ENCODE results near the gene AMPD2.

The AMPD2 gene

GRCh38 chr1:109595531-109595930, 24.1 kb upstream of the AMPD2 start:
- Histone ChIP-seq H3K9me3 (ENCODE audit: severe bottlenecking) (no peaks in the 10 kb centered on the region), H3K27ac (no peak overlapping the region), H3K27me3 (ENCODE audit: insufficient read depth, low read depth, severe bottlenecking) (no peaks in the 10 kb centered on the region), H3K4me3 (ENCODE audit: low read depth, low read length) (no peak overlapping the region), H3K36me3 (peaks cover 56% of the 10 kb centered on the region)
- TF ChIP-seq, protein P1, sequence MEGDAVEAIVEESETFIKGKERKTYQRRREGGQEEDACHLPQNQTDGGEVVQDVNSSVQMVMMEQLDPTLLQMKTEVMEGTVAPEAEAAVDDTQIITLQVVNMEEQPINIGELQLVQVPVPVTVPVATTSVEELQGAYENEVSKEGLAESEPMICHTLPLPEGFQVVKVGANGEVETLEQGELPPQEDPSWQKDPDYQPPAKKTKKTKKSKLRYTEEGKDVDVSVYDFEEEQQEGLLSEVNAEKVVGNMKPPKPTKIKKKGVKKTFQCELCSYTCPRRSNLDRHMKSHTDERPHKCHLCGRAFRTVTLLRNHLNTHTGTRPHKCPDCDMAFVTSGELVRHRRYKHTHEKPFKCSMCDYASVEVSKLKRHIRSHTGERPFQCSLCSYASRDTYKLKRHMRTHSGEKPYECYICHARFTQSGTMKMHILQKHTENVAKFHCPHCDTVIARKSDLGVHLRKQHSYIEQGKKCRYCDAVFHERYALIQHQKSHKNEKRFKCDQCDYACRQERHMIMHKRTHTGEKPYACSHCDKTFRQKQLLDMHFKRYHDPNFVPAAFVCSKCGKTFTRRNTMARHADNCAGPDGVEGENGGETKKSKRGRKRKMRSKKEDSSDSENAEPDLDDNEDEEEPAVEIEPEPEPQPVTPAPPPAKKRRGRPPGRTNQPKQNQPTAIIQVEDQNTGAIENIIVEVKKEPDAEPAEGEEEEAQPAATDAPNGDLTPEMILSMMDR (IDR thresholded peaks at IDR 0.05; ENCODE audit: low read depth, low read length), result no peak
- DNase-seq, result no peak

DNA sequence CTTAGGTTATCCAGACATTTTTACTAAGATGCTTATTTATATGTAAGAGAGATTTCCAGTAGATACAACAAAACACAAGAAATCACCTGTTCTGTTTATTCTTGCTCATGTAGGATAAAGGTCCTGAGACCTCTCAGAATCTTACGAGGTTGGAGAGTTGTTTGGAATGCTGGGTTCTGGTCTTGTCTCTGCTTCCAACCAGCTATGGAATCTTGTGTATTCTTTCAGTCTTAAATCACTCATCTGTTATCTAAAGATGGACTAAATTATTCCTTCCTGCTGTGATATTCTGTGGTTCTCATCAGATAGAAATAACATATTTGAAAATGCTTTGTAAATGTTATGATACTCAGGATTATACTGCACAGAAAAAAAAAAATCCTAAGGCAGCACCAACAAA, 21.5 kb upstream of the AMPD2 start:
- no peak overlapping the region for H3K4me3 ChIP-seq (ENCODE audit: low read depth, low read length)

DNA sequence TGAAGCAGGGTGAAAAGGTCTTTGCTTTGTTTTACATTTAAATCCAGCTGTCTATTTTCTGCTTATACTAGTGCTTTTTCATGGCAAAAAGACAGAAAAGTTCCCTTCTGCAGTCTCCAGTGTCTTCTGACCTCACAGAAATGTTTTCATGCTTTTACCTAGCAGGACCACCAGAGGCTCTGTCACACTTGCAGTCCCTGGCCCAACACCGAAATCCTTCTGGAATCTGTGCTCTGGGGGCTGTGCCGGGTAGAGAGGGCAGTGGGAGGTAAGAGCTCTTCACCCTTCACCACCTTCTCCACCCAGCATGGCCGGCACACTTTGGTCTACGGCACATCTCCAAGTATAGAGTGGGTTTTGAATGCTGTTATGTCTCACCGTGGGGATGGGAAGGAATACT, 21.0 kb upstream of the AMPD2 start:
- Histone ChIP-seq H3K9me3 (ENCODE audit: severe bottlenecking) (no peaks in the 10 kb centered on the region), H3K36me3 (peaks cover 54% of the 10 kb centered on the region), H3K27ac (no peak overlapping the region), H3K4me3 (ENCODE audit: low read depth, low read length) (no peak overlapping the region), H3K27me3 (ENCODE audit: insufficient read depth, low read depth, severe bottlenecking) (no peaks in the 10 kb centered on the region)
- DNase-seq, result peak; percentile 49
- TF ChIP-seq, protein P1 (IDR thresholded peaks at IDR 0.05; ENCODE audit: low read depth, low read length), result peak; percentile 63

More for the DNA sequence above, 21.5 kb upstream of the AMPD2 start:
- TF ChIP-seq, protein P1 (IDR thresholded peaks at IDR 0.05; ENCODE audit: low read depth, low read length), result no peak
- Histone ChIP-seq H3K27ac (no peak overlapping the region), H3K27me3 (ENCODE audit: insufficient read depth, low read depth, severe bottlenecking) (no peaks in the 10 kb centered on the region), H3K36me3 (peaks cover 54% of the 10 kb centered on the region), H3K9me3 (ENCODE audit: severe bottlenecking) (no peaks in the 10 kb centered on the region)
- DNase-seq, result no peak

DNA sequence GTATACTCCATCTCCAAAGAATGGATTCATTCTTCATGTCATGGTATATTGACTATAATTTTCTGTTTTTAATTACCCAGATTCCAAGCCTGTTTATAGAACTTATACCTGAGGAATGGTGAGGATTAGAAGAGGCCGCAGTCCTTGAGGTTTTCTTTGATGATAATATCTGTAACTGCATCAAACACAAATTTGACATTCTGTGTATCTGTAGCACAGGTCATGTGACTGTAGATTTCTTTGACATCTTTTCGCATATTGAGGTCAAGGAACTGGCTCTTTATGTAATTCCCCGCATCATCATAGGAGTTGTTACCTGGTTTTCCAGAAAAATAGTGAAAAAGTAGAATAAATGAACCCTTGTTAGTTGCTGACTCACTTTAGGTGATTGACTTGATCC, 16.4 kb upstream of the AMPD2 start:
- TF ChIP-seq, protein P1 (IDR thresholded peaks at IDR 0.05; ENCODE audit: low read depth, low read length), result no peak
- no peak for DNase-seq
- no peaks in the 10 kb centered on the region for H3K27me3 ChIP-seq (ENCODE audit: insufficient read depth, low read depth, severe bottlenecking)
- H3K9me3 ChIP-seq (ENCODE audit: severe bottlenecking), result no peaks in the 10 kb centered on the region
- H3K36me3 ChIP-seq, result peaks cover 80% of the 10 kb centered on the region
- H3K27ac ChIP-seq, result no peak overlapping the region
- H3K4me3 ChIP-seq (ENCODE audit: low read depth, low read length), result no peak overlapping the region

DNA sequence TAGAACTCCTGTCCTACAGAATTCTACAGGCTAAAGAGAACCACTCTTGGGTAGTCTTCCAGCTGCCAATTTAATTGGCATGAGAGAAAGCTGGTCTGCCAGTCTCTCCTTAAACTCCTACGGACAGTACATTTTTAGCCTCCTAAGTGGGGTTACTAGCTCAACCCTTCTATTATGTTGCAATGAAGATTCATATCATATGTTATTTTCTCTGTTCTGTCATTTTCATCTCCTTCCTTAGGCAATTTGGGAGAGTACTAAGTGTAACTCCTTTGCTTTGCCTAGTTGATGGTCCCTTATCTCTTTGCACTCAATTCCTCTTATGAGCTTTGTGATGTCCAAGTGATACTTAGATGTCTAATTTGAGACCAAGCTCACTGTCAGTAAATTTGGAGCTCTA, 14.3 kb upstream of the AMPD2 start:
- Histone ChIP-seq H3K27ac (no peak overlapping the region), H3K9me3 (ENCODE audit: severe bottlenecking) (no peaks in the 10 kb centered on the region), H3K27me3 (ENCODE audit: insufficient read depth, low read depth, severe bottlenecking) (no peaks in the 10 kb centered on the region), H3K36me3 (peaks cover 90% of the 10 kb centered on the region), H3K4me3 (ENCODE audit: low read depth, low read length) (no peak overlapping the region)
- no peak for DNase-seq
- TF ChIP-seq, protein P1 (IDR thresholded peaks at IDR 0.05; ENCODE audit: low read depth, low read length), result no peak

GRCh38 chr1:109609881-109610280, 9.8 kb upstream of the AMPD2 start:
- no peak for DNase-seq
- Histone ChIP-seq H3K36me3 (peaks cover 50% of the 10 kb centered on the region), H3K9me3 (ENCODE audit: severe bottlenecking) (no peaks in the 10 kb centered on the region), H3K27ac (peak overlapping the region; percentile 95), H3K4me3 (ENCODE audit: low read depth, low read length) (no peak overlapping the region), H3K27me3 (ENCODE audit: insufficient read depth, low read depth, severe bottlenecking) (no peaks in the 10 kb centered on the region)
- TF ChIP-seq, protein P1 (IDR thresholded peaks at IDR 0.05; ENCODE audit: low read depth, low read length), result no peak

Measured in WERI-Rb-1 (cell line).